H9 (cell line): ENCODE data around the gene WARS2. TPM values are rescaled to one million over a fixed set of nuclear protein-coding genes. Genes with fewer than 3 reads are reported as not detected.

Source experiments
- DNase-seq: peaks from one replicate; pipeline ENCODE4 v3.0.0-alpha.2; 2017
- H2AFZ ChIP-seq: one replicate; pipeline ENCODE4 v1.6.1; 2013; ENCODE audit warnings: mild to moderate bottlenecking, low read length, control low read depth, moderate library complexity
- H2AK5ac ChIP-seq: 2 replicates; pipeline ENCODE4 v1.6.1; 2013; ENCODE audit warnings: low read length, control low read depth, mixed read lengths; ENCODE audit not compliant: insufficient read length
- H2BK120ac ChIP-seq: one replicate; pipeline ENCODE4 v1.6.1; 2013; ENCODE audit warnings: low read depth, mild to moderate bottlenecking, low read length, control low read depth, inconsistent platforms; ENCODE audit not compliant: poor library complexity, severe bottlenecking
- H2BK12ac ChIP-seq: 2 replicates; pipeline ENCODE4 v1.6.1; 2013; ENCODE audit warnings: low read length, control low read depth, mixed read lengths, low read depth; ENCODE audit not compliant: insufficient read length
- H2BK15ac ChIP-seq: 2 replicates; pipeline ENCODE4 v1.6.1; 2013; ENCODE audit warnings: low read depth, low read length, control low read depth
- H2BK20ac ChIP-seq: one replicate; pipeline ENCODE4 v1.6.1; 2013; ENCODE audit warnings: low read depth, mild to moderate bottlenecking, low read length, control low read depth, inconsistent platforms; ENCODE audit not compliant: poor library complexity, severe bottlenecking
- H2BK5ac ChIP-seq: 2 replicates; pipeline ENCODE4 v1.6.1; 2013; ENCODE audit warnings: low read length, control low read depth, mixed read lengths; ENCODE audit not compliant: insufficient read length
- H3K14ac ChIP-seq: 2 replicates; pipeline ENCODE4 v1.6.1; 2013; ENCODE audit warnings: low read length, control low read depth; ENCODE audit not compliant: insufficient read depth
- H3K18ac ChIP-seq: 2 replicates; pipeline ENCODE4 v1.6.1; 2013; ENCODE audit warnings: low read depth, mild to moderate bottlenecking, mixed read lengths, low read length, control low read depth; ENCODE audit not compliant: insufficient read length
- H3K23ac ChIP-seq: 2 replicates; pipeline ENCODE4 v1.6.1; 2013; ENCODE audit warnings: low read length, control low read depth, mixed read lengths, low read depth; ENCODE audit not compliant: insufficient read length
- H3K23me2 ChIP-seq: 2 replicates; pipeline ENCODE4 v1.6.1; 2013; ENCODE audit warnings: low read depth, mild to moderate bottlenecking, mixed read lengths, low read length, control low read depth; ENCODE audit not compliant: insufficient read length, poor library complexity, severe bottlenecking
- H3K27ac ChIP-seq: 2 replicates; pipeline ENCODE4 v1.5.1; 2013; ENCODE audit warnings: low read length, control low read depth, mixed read lengths, low read depth; ENCODE audit not compliant: insufficient read length
- H3K27me3 ChIP-seq: 2 replicates; pipeline ENCODE4 v1.6.1; 2013; ENCODE audit warnings: low read length, control low read depth, inconsistent platforms; ENCODE audit not compliant: insufficient read depth
- H3K4ac ChIP-seq: 2 replicates; pipeline ENCODE4 v1.6.1; 2013; ENCODE audit warnings: low read depth, mild to moderate bottlenecking, control low read depth, inconsistent platforms, low read length, moderate library complexity
- H3K4me1 ChIP-seq: 2 replicates; pipeline ENCODE4 v1.6.1; 2013; ENCODE audit warnings: low read length, control low read depth, inconsistent platforms; ENCODE audit not compliant: insufficient read depth
- H3K4me2 ChIP-seq: 2 replicates; pipeline ENCODE4 v1.6.1; 2013; ENCODE audit warnings: low read length, control low read depth, mixed read lengths; ENCODE audit not compliant: insufficient read length, insufficient read depth
- H3K56ac ChIP-seq: 2 replicates; pipeline ENCODE4 v1.6.1; 2013; ENCODE audit warnings: low read depth, mild to moderate bottlenecking, mixed read lengths, low read length, control low read depth; ENCODE audit not compliant: insufficient read length
- H3K79me1 ChIP-seq: 2 replicates; pipeline ENCODE4 v1.6.1; 2013; ENCODE audit warnings: low read depth, mild to moderate bottlenecking, moderate library complexity, low read length, control low read depth, inconsistent platforms; ENCODE audit not compliant: insufficient read depth, poor library complexity, severe bottlenecking
- H3K79me2 ChIP-seq: 2 replicates; pipeline ENCODE4 v1.6.1; 2013; ENCODE audit warnings: low read length, control low read depth, inconsistent platforms; ENCODE audit not compliant: insufficient read depth
- H3K9ac ChIP-seq: 2 replicates; pipeline ENCODE4 v1.6.1; 2013; ENCODE audit warnings: low read length, control low read depth, mixed read lengths; ENCODE audit not compliant: insufficient read length; ENCODE audit errors: extremely low read depth
- H3K9me3 ChIP-seq: one replicate; pipeline ENCODE4 v1.6.1; 2013; ENCODE audit warnings: low read depth, low read length, inconsistent platforms; ENCODE audit not compliant: control insufficient read depth
- H3T11ph ChIP-seq: one replicate; pipeline ENCODE4 v1.6.1; 2013; ENCODE audit warnings: mild to moderate bottlenecking, low read length, control low read depth, inconsistent platforms
- H4K20me1 ChIP-seq: one replicate; pipeline ENCODE4 v1.6.1; 2013; ENCODE audit not compliant: control insufficient read depth, insufficient read length, insufficient read depth
- H4K5ac ChIP-seq: 2 replicates; pipeline ENCODE4 v1.6.1; 2013; ENCODE audit warnings: low read depth, mild to moderate bottlenecking, mixed read lengths, low read length, control low read depth; ENCODE audit not compliant: insufficient read length
- H4K8ac ChIP-seq: replicated peaks from 2 replicates; pipeline ENCODE4 v1.6.1; 2013; ENCODE audit warnings: low read length, control low read depth, mixed read lengths, low read depth; ENCODE audit not compliant: insufficient read length
- H4K91ac ChIP-seq: 2 replicates; pipeline ENCODE4 v1.6.1; 2013; ENCODE audit warnings: low read depth, mild to moderate bottlenecking, moderate library complexity, mixed read lengths, low read length, control low read depth; ENCODE audit not compliant: insufficient read length
- H3K27ac Mint-ChIP-seq, 3 experiments: 2 replicates in 2 of 3; 3 replicates in 1 of 3; pipeline ENCODE4 v1.8.0; 2020 to 2021; ENCODE audit warnings: mixed read lengths in 3 of 3, mild to moderate bottlenecking in 1 of 3, moderate library complexity in 1 of 3
- H3K27me3 Mint-ChIP-seq: 2 replicates; pipeline ENCODE4 v1.8.0; 2021; ENCODE audit warnings: low read depth, mild to moderate bottlenecking, moderate library complexity, mixed read lengths
- H3K36me3 Mint-ChIP-seq, 3 experiments: 2 replicates in 2 of 3; 3 replicates in 1 of 3; pipeline ENCODE4 v1.8.0; 2020 to 2021; ENCODE audit warnings: low read depth in 3 of 3, mixed read lengths in 3 of 3; ENCODE audit not compliant: insufficient read depth in 1 of 3
- H3K4me1 Mint-ChIP-seq, 2 experiments: 2 replicates each; pipeline ENCODE4 v1.8.0; 2020; ENCODE audit warnings: mixed read lengths in 2 of 2
- H3K4me3 Mint-ChIP-seq, 2 experiments: 2 replicates in 1 of 2; 3 replicates in 1 of 2; pipeline ENCODE4 v1.8.0; 2020 to 2021; ENCODE audit warnings: mild to moderate bottlenecking in 2 of 2, mixed read lengths in 2 of 2, moderate library complexity in 1 of 2
- H3K9me3 Mint-ChIP-seq, 2 experiments: 2 replicates in 1 of 2; 3 replicates in 1 of 2; pipeline ENCODE4 v1.8.0; 2020; ENCODE audit warnings: mild to moderate bottlenecking in 2 of 2, mixed read lengths in 2 of 2, moderate library complexity in 1 of 2
- WGBS: extraction: QIAGEN DNeasy Blood & Tissue Kit; methylation state at CpG from one replicate; pipeline ENCODE4 v1.1.7; 2013; ENCODE audit warnings: missing lambda C conversion rate, low lambda C conversion rate, mixed read lengths; ENCODE audit not compliant: insufficient read length; ENCODE audit errors: extremely low coverage; 5-methylcytosine and 5-hydroxymethylcytosine counted together
- total RNA-seq: library from RNA; stranded (reverse); gene quantifications from 2 replicates; pipeline ENCODE4 v1.2.1, GENCODE V29; 2021
- TF ChIP-seq, protein P1 (sequence below): fragments of 200-600 bp; sonication (generic); conservative IDR thresholded peaks from 3 replicates; pipeline ENCODE4 v1.8.0; 2021; ENCODE audit warnings: antibody characterized with exemption, mild to moderate bottlenecking

WARS2 gene
- total RNA-seq, 1 experiment from 2014 or later: 9.7 TPM

DNA sequence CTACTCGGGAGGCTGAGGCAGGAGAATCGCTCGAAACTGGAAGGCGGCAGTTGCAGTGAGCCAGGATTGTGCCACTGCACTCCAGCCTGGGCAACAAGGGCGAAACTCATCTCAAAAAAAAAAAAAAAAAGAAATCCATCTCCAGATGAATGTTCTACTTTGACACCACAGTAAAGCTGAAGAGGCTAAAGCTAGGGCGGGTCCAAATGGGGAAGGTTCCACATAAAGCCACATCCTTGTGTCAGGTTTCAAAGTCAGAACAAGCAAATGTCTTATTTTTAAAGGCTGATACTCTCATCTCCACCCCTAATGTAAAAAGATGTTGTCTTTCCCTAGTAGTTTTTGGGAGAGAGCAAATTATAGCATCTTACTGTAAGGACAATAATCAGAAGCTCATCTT is 4.4 kb upstream of the WARS2 start:
- Histone ChIP-seq H3K4me1 (no peaks in the 10 kb centered on the region), H2BK20ac (no peak overlapping the region), H2AFZ (no peak overlapping the region), H3K4ac (no peak overlapping the region), H3K23ac (no peak overlapping the region), H3K79me1 (no peaks in the 10 kb centered on the region), H2AK5ac (no peak overlapping the region), H3K18ac (no peak overlapping the region), H2BK120ac (no peak overlapping the region), H3K56ac (no peak overlapping the region), H3K4me2 (no peak overlapping the region), H4K91ac (no peak overlapping the region), H3K14ac (no peak overlapping the region), H3K23me2 (peaks cover 2% of the 10 kb centered on the region), H3K27ac (no peak overlapping the region), H3K27me3 (no peaks in the 10 kb centered on the region), H3K9me3 (no peaks in the 10 kb centered on the region), H3K9ac (no peak overlapping the region), H4K5ac (no peak overlapping the region), H4K8ac (no peak overlapping the region), H2BK12ac (no peak overlapping the region), H3K79me2 (no peaks in the 10 kb centered on the region), H2BK15ac (no peak overlapping the region), H2BK5ac (no peak overlapping the region), H4K20me1 (no peaks in the 10 kb centered on the region), H3T11ph (no peak overlapping the region)
- H3K36me3 Mint-ChIP-seq: peaks cover 0 to 5% (median 2%) of the 10 kb centered on the region in 3 experiments; a peak in 3 of 7 replicates
- WGBS: no CpG with 5 or more reads among the region's 6 CpGs
- no peak for DNase-seq
- no peaks in the 10 kb centered on the region for H3K27me3 Mint-ChIP-seq
- TF ChIP-seq, protein P1, sequence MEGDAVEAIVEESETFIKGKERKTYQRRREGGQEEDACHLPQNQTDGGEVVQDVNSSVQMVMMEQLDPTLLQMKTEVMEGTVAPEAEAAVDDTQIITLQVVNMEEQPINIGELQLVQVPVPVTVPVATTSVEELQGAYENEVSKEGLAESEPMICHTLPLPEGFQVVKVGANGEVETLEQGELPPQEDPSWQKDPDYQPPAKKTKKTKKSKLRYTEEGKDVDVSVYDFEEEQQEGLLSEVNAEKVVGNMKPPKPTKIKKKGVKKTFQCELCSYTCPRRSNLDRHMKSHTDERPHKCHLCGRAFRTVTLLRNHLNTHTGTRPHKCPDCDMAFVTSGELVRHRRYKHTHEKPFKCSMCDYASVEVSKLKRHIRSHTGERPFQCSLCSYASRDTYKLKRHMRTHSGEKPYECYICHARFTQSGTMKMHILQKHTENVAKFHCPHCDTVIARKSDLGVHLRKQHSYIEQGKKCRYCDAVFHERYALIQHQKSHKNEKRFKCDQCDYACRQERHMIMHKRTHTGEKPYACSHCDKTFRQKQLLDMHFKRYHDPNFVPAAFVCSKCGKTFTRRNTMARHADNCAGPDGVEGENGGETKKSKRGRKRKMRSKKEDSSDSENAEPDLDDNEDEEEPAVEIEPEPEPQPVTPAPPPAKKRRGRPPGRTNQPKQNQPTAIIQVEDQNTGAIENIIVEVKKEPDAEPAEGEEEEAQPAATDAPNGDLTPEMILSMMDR: no peak
- no peak overlapping the region for H3K4me3 Mint-ChIP-seq
- no peaks in the 10 kb centered on the region for H3K9me3 Mint-ChIP-seq
- peaks cover 7 to 20% of the 10 kb centered on the region in 2 experiments for H3K4me1 Mint-ChIP-seq
- no peak overlapping the region; a peak in 1 of 7 replicates for H3K27ac Mint-ChIP-seq
